Fibroblast of villous mesenchyme (primary cell): ENCODE measurements around the gene OR6B2. TPM values are rescaled to one million over a fixed set of nuclear protein-coding genes. Genes with fewer than 3 reads are reported as not detected.

Source experiments
- DNase-seq: peaks from one replicate; pipeline ENCODE4 v3.0.0-alpha.2; 2010; ENCODE audit warnings: low read depth
- H3K4me3 ChIP-seq: 2 replicates; pipeline ENCODE4 v1.5.1; 2011; ENCODE audit warnings: low read depth, mild to moderate bottlenecking, low read length
- CTCF ChIP-seq: IDR thresholded peaks from 2 replicates; pipeline ENCODE4 v1.5.1; 2012; ENCODE audit warnings: low read depth, mild to moderate bottlenecking, low read length; ENCODE audit not compliant: insufficient read depth
- total RNA-seq: library from RNA; depleted of rRNA; stranded (reverse); fragments of >200 nt; gene quantifications from 2 replicates; pipeline ENCODE4 v1.2.3, GENCODE V29; 2012

Gene OR6B2
- total RNA-seq, 1 donor, result not detected

DNA sequence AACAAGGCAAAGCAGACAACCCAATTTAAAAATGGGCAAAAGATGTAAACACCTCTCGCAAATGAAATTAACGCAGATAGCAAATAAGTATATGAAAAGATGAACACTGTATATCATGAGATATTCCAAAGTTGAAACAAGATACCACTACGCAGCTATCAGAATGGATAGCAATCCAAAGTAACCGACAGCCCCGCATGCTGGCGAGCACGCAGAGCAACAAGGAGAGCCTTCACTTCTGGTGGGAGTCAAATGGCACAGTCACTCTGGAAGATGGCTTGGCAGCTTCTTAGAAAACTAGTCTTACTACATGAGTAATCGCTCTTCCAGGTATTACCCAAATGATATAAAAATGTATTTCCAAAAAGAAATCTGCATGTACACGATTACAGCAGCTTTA, 6.4 kb downstream of the OR6B2 start:
- H3K4me3 ChIP-seq, result peak overlapping the region; percentile 6
- no peak for DNase-seq
- TF ChIP-seq CTCF, result no peak

- TF ChIP-seq CTCF, result peak; percentile 95
- DNase-seq, result peak; percentile 53
- H3K4me3 ChIP-seq, result no peak overlapping the region
Observed at GRCh38 chr2:240021488-240022104, 8.6 kb downstream of the OR6B2 start.

DNA sequence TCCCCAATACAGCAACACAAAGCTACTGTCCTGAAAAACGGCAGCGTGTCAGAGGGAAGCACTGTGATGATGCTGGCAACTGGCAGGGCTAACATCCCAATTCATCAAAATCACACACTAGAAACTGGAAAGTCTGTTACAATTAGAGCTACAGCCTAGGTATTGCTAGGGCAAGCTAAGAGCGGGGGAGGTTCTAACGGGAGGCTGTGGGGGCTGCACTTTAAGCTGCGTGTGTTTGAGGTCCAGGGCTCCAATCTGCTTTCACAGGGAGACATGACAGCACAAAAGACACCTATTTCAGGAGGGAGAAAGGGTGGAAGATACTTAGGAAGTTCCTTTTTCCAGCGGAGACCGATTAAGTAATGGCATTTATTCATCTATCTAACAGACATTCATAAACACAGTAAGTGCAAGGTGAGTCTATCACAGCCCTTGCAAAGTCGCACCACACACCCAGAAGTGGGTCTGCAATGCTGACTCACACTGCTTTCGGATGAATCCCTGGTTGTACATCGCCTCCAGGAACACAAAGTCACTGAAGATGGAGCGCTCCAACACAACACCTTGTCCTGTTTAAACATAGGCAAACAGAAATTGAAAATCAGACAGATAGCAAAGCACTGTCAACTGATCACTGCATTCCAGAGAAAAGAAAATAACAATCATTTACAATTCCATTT, 12.0 kb downstream of the OR6B2 start:
- no peak for DNase-seq
- no peak for TF ChIP-seq CTCF
- no peak overlapping the region for H3K4me3 ChIP-seq

GRCh38 chr2:240014327-240014726, 15.9 kb downstream of the OR6B2 start:
- no peak for TF ChIP-seq CTCF
- no peak overlapping the region for H3K4me3 ChIP-seq
- no peak for DNase-seq

GRCh38 chr2:240013343-240013742, 16.9 kb downstream of the OR6B2 start:
- no peak overlapping the region for H3K4me3 ChIP-seq
- peak; percentile 37 for TF ChIP-seq CTCF
- DNase-seq, result peak; percentile 13

DNA sequence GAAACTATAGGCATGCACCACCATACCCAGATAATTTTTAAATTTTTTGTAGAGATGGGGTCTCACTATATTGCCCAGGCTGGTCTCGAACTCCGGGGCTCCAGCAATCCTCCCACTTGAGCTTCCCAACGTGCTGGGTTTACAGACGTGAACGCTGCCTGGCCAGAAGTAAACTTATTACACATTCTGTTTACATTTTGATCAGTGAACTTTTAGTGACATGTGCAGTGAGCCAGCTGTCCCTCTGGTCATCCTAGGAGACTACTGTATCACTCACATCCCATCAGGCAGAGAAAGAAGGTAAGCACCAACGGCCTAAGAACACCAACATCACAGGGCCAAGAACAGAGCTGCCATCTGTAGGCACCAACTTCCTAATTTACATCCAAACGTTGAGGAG, 27.2 kb downstream of the OR6B2 start:
- H3K4me3 ChIP-seq, result no peak overlapping the region

More for the DNA sequence above, 27.2 kb downstream of the OR6B2 start:
- TF ChIP-seq CTCF, result no peak
- no peak for DNase-seq
